HUES64 (cell line): ENCODE results near the gene CEP83.
"Not testable (repeated sequence)": the region's sequence is repeated elsewhere in the genome, so short reads cannot be mapped to it uniquely, and the experiment has no call there.

Experiments
- H3K27ac ChIP-seq: 2 replicates; pipeline ENCODE4 v1.7.0; 2013; ENCODE audit warnings: low read depth, low read length, inconsistent platforms
- H3K27me3 ChIP-seq: 2 replicates; pipeline ENCODE4 v1.6.1; 2013; ENCODE audit warnings: mild to moderate bottlenecking, low read length; ENCODE audit not compliant: insufficient read depth
- H3K36me3 ChIP-seq: 2 replicates; pipeline ENCODE4 v1.6.1; 2013; ENCODE audit warnings: mild to moderate bottlenecking, low read length; ENCODE audit not compliant: insufficient read depth
- H3K4me1 ChIP-seq: 2 replicates; pipeline ENCODE4 v1.6.1; 2013; ENCODE audit warnings: mild to moderate bottlenecking, low read length, moderate library complexity; ENCODE audit not compliant: insufficient read depth
- H3K4me3 ChIP-seq: 2 replicates; pipeline ENCODE4 v1.5.1; 2013; ENCODE audit warnings: mild to moderate bottlenecking, low read length, moderate library complexity
- H3K9ac ChIP-seq: 2 replicates; pipeline ENCODE4 v1.6.1; 2013; ENCODE audit warnings: mild to moderate bottlenecking, low read depth, low read length
- H3K9me3 ChIP-seq: 2 replicates; pipeline ENCODE4 v1.6.1; 2013; ENCODE audit warnings: low read depth, low read length; ENCODE audit not compliant: insufficient read depth
- WGBS: fragments of 150-250, 120-280 bp; methylation state at CpG from one replicate; pipeline ENCODE4 v1.1.7; 2013; ENCODE audit warnings: missing lambda C conversion rate; 5-methylcytosine and 5-hydroxymethylcytosine counted together

The CEP83 gene

GRCh38 chr12:94329366-94329765, 130.3 kb downstream of the CEP83 start:
- H3K27ac ChIP-seq: no peak overlapping the region
- no peak overlapping the region for H3K4me3 ChIP-seq
- H3K27me3 ChIP-seq: no peaks in the 10 kb centered on the region
- WGBS: 96% methylated on average over 1 of the region's 1 CpG
- peaks cover 11% of the 10 kb centered on the region for H3K4me1 ChIP-seq
- H3K36me3 ChIP-seq: peaks cover 41% of the 10 kb centered on the region
- H3K9ac ChIP-seq: no peak overlapping the region
- no peaks in the 10 kb centered on the region for H3K9me3 ChIP-seq

GRCh38 chr12:94327809-94328208, 131.9 kb downstream of the CEP83 start:
- no peaks in the 10 kb centered on the region for H3K4me1 ChIP-seq
- H3K9me3 ChIP-seq: peaks cover 6% of the 10 kb centered on the region; the same call in 1 of the 2 replicates
- no peak overlapping the region for H3K27ac ChIP-seq
- 100% methylated on average over 1 of the region's 1 CpG for WGBS
- no peaks in the 10 kb centered on the region for H3K27me3 ChIP-seq
- no peak overlapping the region for H3K4me3 ChIP-seq
- H3K36me3 ChIP-seq: peaks cover 57% of the 10 kb centered on the region
- H3K9ac ChIP-seq: no peak overlapping the region

GRCh38 chr12:94326727-94327126, 132.9 kb downstream of the CEP83 start:
- Histone ChIP-seq H3K36me3 (peaks cover 63% of the 10 kb centered on the region), H3K4me3 (no peak overlapping the region), H3K27me3 (no peaks in the 10 kb centered on the region), H3K9ac (no peak overlapping the region), H3K27ac (no peak overlapping the region), H3K4me1 (no peaks in the 10 kb centered on the region), H3K9me3 (peaks cover 15% of the 10 kb centered on the region; the same call in 1 of the 2 replicates)

GRCh38 chr12:94326234-94326633, 133.4 kb downstream of the CEP83 start:
- Histone ChIP-seq H3K27ac (no peak overlapping the region), H3K36me3 (peaks cover 64% of the 10 kb centered on the region)
- WGBS: 93% methylated on average over 1 of the region's 1 CpG

GRCh38 chr12:94322346-94322745, 137.3 kb downstream of the CEP83 start:
- Histone ChIP-seq H3K9me3 (peaks cover 54% of the 10 kb centered on the region), H3K4me3 (no peak overlapping the region), H3K36me3 (peaks cover 57% of the 10 kb centered on the region), H3K27me3 (no peaks in the 10 kb centered on the region), H3K9ac (no peak overlapping the region), H3K4me1 (no peaks in the 10 kb centered on the region), H3K27ac (no peak overlapping the region)
- WGBS: 97% methylated on average over 2 of the region's 2 CpGs

More at GRCh38 chr12:94326234-94326633, 133.4 kb downstream of the CEP83 start:
- Histone ChIP-seq H3K4me1 (no peaks in the 10 kb centered on the region), H3K9ac (no peak overlapping the region), H3K9me3 (peaks cover 20% of the 10 kb centered on the region), H3K27me3 (no peaks in the 10 kb centered on the region), H3K4me3 (no peak overlapping the region)

- Histone ChIP-seq H3K4me1 (no peaks in the 10 kb centered on the region), H3K9ac (no peak overlapping the region), H3K9me3 (peaks cover 60% of the 10 kb centered on the region), H3K27me3 (no peaks in the 10 kb centered on the region), H3K4me3 (no peak overlapping the region), H3K36me3 (peaks cover 48% of the 10 kb centered on the region), H3K27ac (no peak overlapping the region)
Measured at GRCh38 chr12:94320109-94320508, 139.6 kb downstream of the CEP83 start.

DNA sequence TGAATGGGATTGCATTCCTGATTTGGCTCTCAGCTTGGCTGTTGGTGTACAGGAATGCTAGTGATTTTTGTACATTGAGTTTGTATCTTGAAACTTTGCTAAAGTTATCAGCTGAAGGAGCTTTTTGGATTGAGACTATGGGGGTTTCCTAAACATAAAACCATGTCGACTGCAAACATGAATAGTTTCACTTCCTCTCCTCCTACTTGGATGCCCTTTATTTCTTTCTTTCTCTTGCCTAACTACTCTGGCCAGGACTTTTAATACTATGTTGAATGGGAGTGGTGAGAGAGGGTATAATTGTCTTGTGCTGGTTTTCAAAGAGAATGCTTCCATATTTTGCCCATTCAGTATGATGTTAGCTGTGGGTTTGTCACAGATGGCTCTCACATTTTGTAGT, 141.5 kb downstream of the CEP83 start:
- no peak overlapping the region for H3K4me3 ChIP-seq
- no peak overlapping the region for H3K9ac ChIP-seq
- peaks cover 32% of the 10 kb centered on the region for H3K36me3 ChIP-seq
- no peaks in the 10 kb centered on the region for H3K4me1 ChIP-seq
- H3K9me3 ChIP-seq: peaks cover 58% of the 10 kb centered on the region
- WGBS: 89% methylated on average over 1 of the region's 1 CpG
- H3K27ac ChIP-seq: no peak overlapping the region
- H3K27me3 ChIP-seq: no peaks in the 10 kb centered on the region

DNA sequence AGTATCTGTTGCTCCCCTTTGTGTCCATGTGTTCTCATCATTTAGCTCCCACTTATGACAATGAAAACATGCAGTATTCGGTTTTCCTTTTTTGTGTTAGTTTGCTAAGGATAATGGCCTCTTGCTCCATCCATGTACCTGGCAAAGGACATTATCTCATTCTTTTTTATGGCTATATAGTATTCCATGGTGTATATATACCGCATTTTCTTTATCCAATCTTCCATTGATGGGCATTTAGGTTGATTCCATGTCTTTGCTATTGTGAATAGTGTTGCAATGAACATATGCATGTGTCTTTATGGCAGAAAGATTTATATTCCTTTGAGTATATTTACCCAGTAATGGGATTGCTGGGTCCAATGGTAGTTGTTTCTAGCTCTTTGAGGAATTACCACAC, 143.1 kb downstream of the CEP83 start:
- Histone ChIP-seq H3K9me3 (peaks cover 44% of the 10 kb centered on the region), H3K36me3 (peaks cover 28% of the 10 kb centered on the region)
- not testable (repeated sequence) for H3K27ac ChIP-seq, H3K4me1 ChIP-seq, H3K9ac ChIP-seq, H3K27me3 ChIP-seq, H3K4me3 ChIP-seq
- WGBS: no CpG with 5 or more reads among the region's 2 CpGs

GRCh38 chr12:94312378-94312777, 147.3 kb downstream of the CEP83 start:
- Histone ChIP-seq H3K4me1 (no peaks in the 10 kb centered on the region), H3K36me3 (peaks cover 45% of the 10 kb centered on the region), H3K27ac (no peak overlapping the region), H3K27me3 (no peaks in the 10 kb centered on the region), H3K9me3 (peaks cover 7% of the 10 kb centered on the region; the same call in 1 of the 2 replicates), H3K4me3 (no peak overlapping the region), H3K9ac (no peak overlapping the region)
- 93% methylated on average over 1 of the region's 1 CpG for WGBS

DNA sequence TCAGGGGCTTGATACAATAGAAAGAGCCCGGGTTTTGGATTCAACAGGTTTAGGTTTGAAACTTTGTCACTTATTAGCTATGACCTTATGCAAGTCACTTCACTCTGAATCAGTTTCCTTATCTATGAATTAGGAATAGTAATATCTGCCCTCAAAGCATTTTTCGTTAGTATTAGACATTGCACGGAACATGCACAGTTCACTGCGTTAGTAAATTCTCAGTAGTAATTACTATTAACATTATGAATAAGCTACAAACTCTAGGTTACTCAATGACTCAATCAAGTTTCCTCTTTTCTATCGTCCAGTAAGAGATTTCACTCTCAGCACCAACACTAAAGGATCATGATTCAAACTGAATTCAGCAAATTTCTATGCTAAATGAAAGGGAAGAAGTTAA, 150.3 kb downstream of the CEP83 start:
- Histone ChIP-seq H3K4me1 (peaks cover 23% of the 10 kb centered on the region), H3K27ac (no peak overlapping the region), H3K4me3 (no peak overlapping the region), H3K9me3 (no peaks in the 10 kb centered on the region), H3K36me3 (peaks cover 57% of the 10 kb centered on the region), H3K9ac (no peak overlapping the region), H3K27me3 (no peaks in the 10 kb centered on the region)
- WGBS: 99% methylated on average over 4 of the region's 5 CpGs

GRCh38 chr12:94308612-94309011, 151.1 kb downstream of the CEP83 start:
- no peak overlapping the region for H3K9ac ChIP-seq
- no peaks in the 10 kb centered on the region for H3K9me3 ChIP-seq
- peaks cover 57% of the 10 kb centered on the region for H3K36me3 ChIP-seq
- no peak overlapping the region for H3K27ac ChIP-seq
- H3K4me1 ChIP-seq: peaks cover 31% of the 10 kb centered on the region
- H3K27me3 ChIP-seq: no peaks in the 10 kb centered on the region
- WGBS: 85% methylated on average over 2 of the region's 2 CpGs
- no peak overlapping the region for H3K4me3 ChIP-seq
